Stimulated activated naive CD4-positive, alpha-beta T cell treated with Interleukin-2 at 50 U/mL for 16 hours (primary cell): ENCODE measurements around the gene PLK5.
"Not testable (repeated sequence)": the region's sequence is repeated elsewhere in the genome, so short reads cannot be mapped to it uniquely, and the experiment has no call there.

Source experiments
- DNase-seq: peaks from one replicate; lab custom pipeline; 2025; lab: John Stamatoyannopoulos, UW

The PLK5 gene

GRCh38 chr19:1523412-1524286 is at the start of gene PLK5:
Gene PLK5, plus strand, starts transcription at chr19:1524077. Its CDS starts 2,920 bp downstream, at chr19:1526997.
- no peak for DNase-seq

GRCh38 chr19:1474765-1475351 is 49.0 kb upstream of the PLK5 start:
- no peak for DNase-seq

- no peak for DNase-seq
These were observed 48.0 kb upstream of the PLK5 start for GRCh38 chr19:1475751-1476437.

- not testable (repeated sequence) for DNase-seq
These were observed 46.8 kb upstream of the PLK5 start for GRCh38 chr19:1477056-1477455.

GRCh38 chr19:1478934-1479707 is 44.8 kb upstream of the PLK5 start, which contains the start of gene C19orf25:
Gene C19orf25, minus strand, starts transcription at chr19:1479215. Its CDS starts 312 bp downstream, at chr19:1478903.
- DNase-seq = peak; percentile 92

- no peak for DNase-seq
These were observed 42.5 kb upstream of the PLK5 start for GRCh38 chr19:1481224-1481892.

- no peak for DNase-seq
These were observed 42.0 kb upstream of the PLK5 start for GRCh38 chr19:1481893-1482360.

GRCh38 chr19:1482361-1483130 is 41.3 kb upstream of the PLK5 start:
- DNase-seq = no peak

GRCh38 chr19:1483131-1483978 is 40.5 kb upstream of the PLK5 start:
- no peak for DNase-seq

GRCh38 chr19:1483979-1484428 is 39.9 kb upstream of the PLK5 start:
- DNase-seq = no peak

- DNase-seq = no peak
These were observed 36.9 kb upstream of the PLK5 start for GRCh38 chr19:1486720-1487575.

- no peak for DNase-seq
These were observed 36.1 kb upstream of the PLK5 start for GRCh38 chr19:1487576-1488281.

GRCh38 chr19:1488282-1488601 is 35.6 kb upstream of the PLK5 start:
- no peak for DNase-seq

- DNase-seq = no peak
These were observed 34.2 kb upstream of the PLK5 start for GRCh38 chr19:1489463-1490310.

GRCh38 chr19:1490311-1491113 is 33.4 kb upstream of the PLK5 start, which contains the start of gene PCSK4:
Gene PCSK4, minus strand, starts transcription at chr19:1490350. Its CDS starts 4 bp downstream, at chr19:1490346.
- peak; percentile 95 for DNase-seq
